GM18507 (cell line): Measurements from ENCODE around the gene ESRP2.

Experiments used
- DNase-seq: peaks from one replicate; pipeline ENCODE4 v3.0.0; 2011; ENCODE audit warnings: low read depth; ENCODE audit not compliant: insufficient read length; ENCODE audit errors: extremely low spot score
- FAIRE-seq: peaks from 2 replicates; lab custom pipeline; 2011; peaks lifted over from hg19 to GRCh38; lab: Jason Lieb, UNC

ESRP2 gene

DNA sequence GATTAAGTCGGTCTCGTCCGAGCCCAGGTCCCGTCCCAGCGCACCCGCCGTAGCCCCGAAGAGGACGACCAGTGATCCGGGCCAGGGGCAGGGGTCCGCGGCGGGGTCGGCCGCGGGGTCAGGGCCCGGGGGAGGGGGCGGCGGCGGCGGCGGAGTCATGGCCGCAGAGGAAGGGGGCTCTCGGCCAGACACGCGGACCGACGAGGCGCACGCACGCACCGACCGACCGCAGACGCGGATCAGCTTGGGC is at the start of gene ESRP2:
ESRP2 (minus strand) TSS at position 241 of the 250 bp plus-strand sequence; CDS start at position 159, 82 bp downstream.
- FAIRE-seq (no peak), DNase-seq (no peak)

DNA sequence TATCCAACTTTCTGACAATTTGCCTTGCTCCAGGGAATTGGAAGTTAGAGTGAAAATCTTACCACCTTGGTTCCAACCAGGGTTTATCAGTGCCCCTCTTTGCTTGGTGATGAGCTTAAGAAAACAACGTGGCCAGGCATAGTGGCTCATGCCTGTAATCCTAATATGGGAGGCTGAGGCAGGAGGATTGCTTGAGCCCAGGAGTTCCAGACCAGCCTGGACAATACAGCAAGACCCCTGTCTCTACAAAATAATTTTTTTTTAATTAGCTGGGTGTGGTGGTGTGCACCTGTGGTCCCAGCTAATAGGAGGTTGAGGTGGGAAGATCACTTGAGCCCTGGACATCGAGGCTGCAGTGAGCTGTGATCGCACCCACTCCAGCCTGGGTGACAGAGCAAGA is 49.8 kb upstream of the ESRP2 start:
- FAIRE-seq, result peak; percentile 9

DNA sequence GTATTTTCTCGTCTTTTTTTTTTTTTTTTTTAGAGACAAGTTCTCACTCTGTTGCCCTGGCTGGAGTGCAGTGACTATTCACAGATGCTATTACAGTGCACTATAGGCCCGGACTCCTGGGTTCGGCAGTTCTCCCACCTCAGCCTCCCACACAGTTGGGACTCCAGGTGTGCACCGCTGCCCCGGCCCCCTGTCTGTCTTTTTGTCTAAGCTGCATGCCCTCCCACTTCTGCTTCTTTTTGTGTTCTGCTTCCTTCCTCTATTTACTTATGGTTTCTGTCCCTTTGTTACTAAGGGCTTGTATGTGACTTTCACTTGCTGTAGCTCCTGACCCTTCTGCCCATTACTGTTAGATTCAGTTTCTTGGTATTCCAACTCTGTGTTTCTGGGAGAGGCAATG is 48.9 kb upstream of the ESRP2 start:
- DNase-seq (no peak), FAIRE-seq (peak; percentile 91)

More for the DNA sequence above, 49.8 kb upstream of the ESRP2 start:
- DNase-seq, result no peak

DNA sequence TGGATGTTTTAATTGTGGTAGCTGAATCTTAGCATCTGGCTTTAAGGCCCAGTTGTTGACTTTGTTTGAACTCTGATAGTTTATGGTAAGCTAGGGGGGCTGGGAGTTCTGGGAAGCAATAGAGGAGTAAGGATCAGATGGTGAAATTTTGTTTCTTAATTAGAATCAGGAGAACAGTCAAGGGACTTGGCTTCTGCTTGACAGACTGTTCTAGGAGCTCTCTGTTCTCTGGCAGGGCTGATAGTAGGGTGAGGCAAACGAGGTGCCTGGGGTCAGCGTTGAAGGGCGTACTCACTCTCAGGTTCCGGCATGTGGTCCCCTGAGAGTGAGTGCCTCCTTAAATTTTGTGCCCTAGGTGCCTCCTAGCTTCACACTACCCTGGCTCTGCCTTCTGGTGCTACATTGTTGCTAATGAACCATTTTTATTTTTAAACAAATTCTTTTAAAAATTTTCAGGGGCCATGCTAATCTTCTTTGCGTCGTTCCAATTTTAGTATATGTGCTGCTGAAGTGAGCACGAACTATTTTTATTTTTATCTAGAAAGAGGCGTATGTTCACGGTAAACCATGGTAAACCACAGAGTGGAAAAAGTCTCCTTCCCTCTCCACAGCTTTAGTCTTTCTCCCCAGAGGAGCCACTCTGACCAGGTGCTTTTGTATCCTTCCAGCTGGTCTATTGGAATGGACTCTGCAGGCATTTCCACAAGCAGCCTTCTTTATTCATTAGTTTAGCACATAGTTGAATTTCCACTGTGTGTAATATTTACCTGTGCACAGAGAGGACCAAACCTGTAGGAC is 48.1 kb upstream of the ESRP2 start:
- FAIRE-seq, result peak; percentile 77
- DNase-seq, result no peak

DNA sequence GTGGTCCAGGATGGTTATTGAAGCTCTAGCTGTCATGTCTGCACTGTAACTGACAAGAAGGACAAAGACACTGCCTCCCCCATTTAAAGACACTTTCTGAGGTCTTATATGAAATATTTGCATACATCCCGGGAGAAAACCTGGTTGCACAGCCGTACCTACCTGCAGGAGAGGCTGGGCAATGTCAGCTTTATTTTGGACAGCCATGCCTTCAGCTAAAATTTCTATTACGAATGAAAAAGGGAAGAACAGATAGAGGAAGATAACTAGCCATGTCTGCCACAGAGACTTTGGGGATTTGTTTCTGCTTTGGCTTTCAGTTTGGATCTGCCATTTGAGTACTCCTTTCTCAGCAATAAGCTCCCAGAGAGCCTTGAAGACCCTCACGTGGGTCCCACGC is 47.4 kb upstream of the ESRP2 start:
- no peak for DNase-seq
- peak; percentile 41 for FAIRE-seq

DNA sequence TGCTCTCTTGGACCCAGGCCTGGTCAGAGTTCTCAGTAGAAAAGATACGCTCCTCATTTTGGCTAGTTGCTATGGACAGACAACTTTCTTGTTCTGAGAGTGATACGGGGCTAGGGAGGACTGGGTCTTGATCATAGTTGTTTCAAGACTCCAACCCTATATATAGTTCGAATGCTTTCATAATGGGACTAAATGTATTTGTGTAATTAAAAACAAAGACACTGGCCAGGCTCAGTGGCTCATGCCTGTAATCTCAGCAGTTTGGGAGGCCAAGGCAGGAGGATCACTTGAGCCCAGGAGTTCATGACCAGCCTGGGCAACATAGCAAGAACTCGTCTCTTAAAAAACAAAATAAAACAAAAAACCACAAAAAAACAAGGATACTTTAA is 46.1 kb upstream of the ESRP2 start:
- DNase-seq (no peak), FAIRE-seq (no peak)

DNA sequence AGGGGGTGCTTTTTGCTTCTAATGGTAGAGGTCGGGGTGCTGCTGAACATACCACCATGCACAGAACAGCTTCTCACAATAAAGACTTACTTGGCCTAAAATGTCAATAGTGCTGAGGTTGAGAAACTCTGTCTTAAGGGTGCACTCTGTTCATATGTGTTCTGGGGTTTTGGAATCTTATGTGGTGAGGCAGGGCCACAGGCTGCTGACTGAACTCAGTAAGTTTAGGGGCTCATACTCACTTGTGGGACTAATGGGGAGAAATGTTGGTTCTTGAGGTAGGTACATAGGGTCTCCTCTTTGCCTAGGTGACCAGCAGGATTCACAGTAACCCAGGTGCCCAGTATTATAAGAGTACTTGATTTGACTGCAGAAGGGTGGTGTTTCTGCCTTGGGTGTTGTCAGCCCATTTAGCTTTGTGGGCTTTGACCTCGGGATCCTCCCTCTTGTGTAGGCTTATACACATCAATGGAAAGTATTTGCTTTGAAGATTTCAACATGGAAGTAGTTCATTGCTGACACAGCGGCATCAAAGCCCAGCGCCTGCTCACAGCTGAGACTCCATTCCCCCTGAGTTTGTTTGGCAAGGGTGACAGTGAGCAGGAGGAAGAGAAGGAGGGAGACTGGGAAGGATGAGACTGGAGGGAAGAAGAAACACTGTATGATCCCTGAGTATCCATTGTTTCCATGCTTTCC is 45.6 kb upstream of the ESRP2 start:
- no peak for DNase-seq
- FAIRE-seq, result no peak

DNA sequence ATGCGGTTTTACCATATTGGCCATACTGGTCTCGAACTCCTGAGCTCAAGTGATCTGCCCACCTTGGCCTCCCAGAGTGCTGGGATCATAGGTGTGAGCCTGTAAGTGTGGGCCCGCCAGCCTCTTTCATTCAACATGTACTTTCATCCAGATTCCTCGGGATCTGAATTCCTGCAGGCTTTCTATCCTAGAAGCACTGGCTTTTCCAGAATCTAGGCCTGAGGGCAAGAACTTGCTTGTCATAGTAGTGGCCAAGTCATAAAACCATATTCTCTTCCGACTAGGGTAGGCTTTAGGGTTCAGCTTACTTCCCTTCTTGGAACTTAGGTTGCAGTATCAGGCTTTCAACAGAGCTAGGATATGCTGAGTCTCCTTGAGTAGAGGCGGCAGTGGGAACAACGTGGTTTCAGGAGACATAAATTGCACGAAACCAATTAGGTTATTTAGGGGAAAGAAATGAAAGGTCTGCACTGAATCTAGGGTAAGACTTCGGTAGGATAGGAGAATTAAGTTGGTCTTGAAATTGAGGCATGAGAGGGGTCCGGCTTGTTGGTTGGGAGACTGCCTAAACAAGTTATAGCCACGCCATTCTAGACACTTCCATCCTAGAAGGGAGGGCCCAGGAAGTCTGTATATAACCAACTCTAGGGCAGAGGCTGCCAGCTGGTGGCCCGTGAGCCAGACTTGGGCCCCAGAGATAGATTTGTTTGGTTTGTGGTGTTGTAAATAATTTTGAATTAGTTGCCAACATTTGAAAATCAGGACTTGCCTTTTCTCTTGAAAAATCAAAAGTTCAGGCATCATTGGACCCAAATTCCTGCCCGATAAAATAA is 44.0 kb upstream of the ESRP2 start:
- no peak for FAIRE-seq
- DNase-seq, result no peak

DNA sequence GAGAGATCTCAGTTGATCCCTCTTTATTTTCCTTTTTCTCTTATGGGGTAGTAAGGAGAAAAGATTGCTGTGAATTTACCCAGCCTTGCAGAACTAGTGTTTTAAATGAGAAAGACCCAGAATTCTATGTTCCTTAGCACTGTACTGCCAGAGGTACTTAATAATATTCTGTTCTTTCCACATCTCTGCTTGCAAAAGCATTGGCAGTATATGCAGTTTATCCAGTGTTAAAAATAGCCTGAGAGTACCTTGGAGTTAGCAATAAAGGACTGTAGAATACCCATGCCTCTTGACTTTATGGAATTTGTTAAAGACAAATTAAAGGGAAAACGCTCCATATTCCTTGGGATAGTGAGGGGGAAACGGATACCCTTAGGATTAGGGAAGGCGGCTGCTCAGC is 40.3 kb upstream of the ESRP2 start:
- no peak for FAIRE-seq
- no peak for DNase-seq

DNA sequence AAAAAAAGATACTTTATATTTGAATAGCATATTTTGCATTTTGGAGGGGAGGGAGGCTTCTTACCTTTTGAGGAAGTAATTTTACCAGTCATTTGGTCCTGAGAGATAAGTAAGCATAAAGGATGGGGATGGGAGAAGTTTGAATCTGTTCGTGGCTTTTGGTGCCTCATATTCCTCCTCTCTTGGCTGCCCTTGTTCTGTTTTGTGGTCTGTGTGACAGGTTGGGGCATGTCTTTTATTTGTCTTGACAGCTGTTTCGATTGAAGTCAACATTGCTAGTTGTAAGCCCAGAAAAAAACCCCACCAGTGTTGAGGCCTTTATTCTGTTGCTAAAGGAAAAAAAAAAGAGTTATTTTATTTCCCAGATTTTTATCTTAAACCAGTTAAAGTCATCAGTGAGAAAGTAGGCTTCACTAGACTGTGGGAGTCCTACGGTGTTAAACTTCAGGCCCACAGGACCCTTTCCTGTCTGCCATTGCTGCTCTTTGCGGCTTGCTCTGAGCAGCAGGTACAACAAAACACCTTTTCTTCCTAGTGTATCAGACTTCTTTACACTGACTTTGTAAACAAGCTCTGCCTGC is 39.8 kb upstream of the ESRP2 start:
- peak; percentile 75 for FAIRE-seq

DNA sequence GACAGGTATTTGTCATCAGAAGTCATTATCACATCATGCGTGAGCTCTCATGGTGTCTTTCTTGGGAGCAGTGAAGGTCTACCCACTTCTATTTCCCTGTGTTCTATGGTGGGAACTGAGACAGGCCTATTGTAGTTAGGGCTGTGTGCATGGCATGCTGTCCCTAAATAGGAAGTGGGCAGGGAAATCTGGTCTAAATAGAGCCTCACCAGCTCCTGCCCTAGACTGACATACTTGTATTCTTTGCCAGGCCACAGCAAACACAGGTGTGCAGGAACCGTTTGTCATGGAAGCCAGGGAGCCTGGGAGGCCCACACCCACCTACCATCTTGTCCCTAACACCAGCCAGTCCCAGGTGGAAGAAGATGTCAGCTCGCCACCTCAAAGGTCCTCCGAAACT is 38.5 kb upstream of the ESRP2 start:
- no peak for FAIRE-seq
- DNase-seq, result no peak

More for the DNA sequence above, 39.8 kb upstream of the ESRP2 start:
- DNase-seq, result no peak

DNA sequence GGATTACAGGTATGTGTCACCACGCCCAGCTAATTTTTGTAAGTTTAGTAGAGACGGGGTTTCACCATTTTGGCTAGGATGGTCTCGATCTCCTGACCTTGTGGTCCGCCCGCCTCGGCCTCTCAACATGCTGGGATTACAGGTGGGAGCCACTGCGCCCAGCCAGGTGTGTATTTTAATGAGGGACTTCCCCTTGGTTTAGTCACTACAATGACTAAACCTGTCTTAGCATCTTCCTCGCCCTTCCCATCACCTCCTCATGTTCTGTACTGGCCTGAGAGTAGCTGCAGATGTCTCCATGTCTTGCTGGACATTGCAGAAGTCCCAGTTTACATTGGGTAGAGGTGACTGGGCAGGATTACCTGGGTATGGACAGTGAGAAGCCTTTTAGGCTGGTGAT is 38.0 kb upstream of the ESRP2 start:
- DNase-seq (no peak), FAIRE-seq (no peak)

DNA sequence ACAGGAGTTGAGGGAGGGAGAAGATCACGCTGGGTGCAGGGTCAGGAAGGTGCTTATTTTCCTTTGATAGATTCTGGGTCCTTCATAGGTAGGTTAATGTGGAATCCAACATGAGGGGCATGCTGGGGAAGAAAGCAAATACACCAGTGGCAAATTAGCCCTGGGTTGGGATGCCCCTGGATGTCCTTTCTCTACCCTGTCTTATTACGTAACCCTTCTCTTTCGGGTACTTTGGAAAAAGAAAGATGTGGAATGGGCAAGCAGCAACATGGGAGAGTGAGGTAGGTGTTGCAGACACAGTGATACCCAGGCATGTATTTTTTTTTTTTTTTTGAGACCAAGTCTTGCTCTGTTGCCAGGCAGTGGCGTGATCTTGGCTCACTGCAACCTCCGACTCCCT is 37.5 kb upstream of the ESRP2 start:
- DNase-seq (no peak), FAIRE-seq (no peak)

DNA sequence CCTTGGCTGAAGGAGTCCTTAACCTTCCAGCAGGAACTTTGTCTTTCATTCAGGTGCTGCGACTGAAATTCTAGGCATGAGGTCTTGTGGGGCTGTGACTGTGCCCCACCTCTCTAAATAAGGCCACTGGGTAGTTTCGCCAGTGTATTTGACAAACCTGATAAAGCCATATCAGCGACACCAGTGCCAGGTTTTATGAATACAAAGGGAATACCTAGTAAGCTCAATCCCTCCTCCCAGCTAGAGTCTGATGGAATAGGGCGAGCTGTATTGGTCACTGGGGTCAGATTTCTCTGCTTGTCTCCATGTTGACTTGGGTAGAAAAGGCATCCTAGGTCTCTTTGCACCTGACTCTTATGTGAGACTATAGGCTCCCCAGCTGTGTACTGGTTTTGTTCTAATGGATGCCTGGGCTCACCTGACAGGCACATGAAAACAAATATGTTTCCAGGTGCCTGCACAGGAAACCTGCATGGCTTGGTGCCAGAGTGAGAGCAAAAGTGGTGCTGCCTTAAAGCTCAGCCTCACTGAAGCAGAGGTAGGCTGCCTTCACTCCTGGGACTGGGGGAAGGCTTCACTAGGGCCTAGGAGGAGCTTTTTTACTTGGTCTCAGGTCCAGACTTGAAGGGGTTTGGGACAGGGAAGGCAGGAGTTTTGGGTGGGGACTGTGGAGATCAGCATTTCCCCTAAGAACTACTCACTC is 36.7 kb upstream of the ESRP2 start:
- FAIRE-seq (no peak), DNase-seq (no peak)

DNA sequence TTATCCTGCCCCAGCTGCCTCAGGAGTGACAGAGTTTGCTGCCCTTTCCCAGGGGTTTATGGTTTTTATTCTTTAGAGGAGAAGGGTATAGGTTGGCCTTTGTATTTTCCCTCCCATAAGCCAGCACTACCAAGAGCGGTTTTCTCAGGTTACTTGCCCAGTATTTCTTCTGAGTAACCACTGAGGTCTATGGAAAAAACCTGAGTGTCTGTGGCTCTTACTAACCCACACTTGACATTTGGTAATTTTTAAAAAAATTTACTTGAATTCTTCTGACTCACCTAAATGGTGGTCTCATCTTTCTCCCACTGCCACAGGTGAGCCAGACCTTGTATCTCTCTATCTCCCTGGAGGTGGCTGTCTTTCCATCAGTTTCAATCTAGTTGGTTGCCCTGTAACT is 34.4 kb upstream of the ESRP2 start:
- FAIRE-seq, result no peak
- no peak for DNase-seq

DNA sequence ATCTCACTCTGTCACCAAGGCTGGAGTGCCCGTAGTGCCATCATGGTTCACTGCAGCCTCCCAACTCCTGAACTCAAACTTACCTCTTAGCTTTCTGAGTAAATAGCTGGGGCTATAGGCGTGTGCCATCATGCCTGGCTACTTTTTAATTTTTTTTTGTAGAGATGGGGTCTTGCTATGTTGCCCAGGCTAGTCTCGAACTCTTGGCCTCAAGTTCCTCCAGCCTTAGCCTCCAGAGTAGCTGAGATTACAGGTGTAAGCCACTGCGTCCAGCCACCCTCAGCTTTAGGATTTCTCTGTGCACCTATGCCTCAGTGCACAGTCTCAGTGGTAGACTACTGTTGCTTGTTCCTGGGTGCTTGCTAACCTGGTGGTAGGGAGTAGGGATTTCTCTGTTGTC is 33.9 kb upstream of the ESRP2 start:
- FAIRE-seq (no peak), DNase-seq (no peak)

DNA sequence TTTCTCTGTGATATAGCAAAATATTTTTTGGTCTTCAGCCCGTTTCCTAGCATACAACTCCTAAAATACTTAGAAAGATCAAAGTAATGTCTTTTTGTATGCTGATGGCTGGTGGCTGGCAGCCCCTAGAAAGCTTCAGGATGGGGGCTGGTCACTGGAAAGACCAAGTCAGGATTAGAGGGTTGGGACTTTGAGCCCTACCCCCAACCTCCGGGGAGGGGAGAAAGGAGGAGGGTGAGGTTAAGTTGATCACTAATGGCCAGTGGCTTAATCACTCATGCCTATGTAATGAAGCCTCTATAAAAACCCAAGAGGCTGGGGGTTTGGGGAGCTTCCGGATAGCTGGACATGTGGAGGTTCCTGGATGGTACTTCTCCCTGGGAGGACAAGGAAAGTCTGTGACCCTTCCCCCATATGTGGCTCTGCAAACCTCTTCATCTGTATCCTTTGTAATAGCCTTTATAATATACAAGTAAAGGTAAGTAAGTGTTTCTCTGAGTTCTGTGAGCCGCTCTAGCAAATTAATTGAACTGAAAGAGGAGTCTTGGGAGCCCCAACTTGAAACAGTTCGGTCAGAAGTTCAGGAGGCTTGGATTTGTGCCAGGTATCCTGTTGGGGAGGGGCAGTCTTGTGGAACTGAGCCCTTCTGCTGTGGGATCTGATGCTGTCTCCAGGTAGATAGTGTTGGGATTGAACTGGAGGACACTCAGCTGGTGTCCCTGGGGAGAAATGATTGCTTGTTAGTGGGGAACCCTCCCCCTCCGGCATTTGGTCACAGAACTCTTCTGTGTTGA is 31.9 kb upstream of the ESRP2 start:
- FAIRE-seq, result no peak

DNA sequence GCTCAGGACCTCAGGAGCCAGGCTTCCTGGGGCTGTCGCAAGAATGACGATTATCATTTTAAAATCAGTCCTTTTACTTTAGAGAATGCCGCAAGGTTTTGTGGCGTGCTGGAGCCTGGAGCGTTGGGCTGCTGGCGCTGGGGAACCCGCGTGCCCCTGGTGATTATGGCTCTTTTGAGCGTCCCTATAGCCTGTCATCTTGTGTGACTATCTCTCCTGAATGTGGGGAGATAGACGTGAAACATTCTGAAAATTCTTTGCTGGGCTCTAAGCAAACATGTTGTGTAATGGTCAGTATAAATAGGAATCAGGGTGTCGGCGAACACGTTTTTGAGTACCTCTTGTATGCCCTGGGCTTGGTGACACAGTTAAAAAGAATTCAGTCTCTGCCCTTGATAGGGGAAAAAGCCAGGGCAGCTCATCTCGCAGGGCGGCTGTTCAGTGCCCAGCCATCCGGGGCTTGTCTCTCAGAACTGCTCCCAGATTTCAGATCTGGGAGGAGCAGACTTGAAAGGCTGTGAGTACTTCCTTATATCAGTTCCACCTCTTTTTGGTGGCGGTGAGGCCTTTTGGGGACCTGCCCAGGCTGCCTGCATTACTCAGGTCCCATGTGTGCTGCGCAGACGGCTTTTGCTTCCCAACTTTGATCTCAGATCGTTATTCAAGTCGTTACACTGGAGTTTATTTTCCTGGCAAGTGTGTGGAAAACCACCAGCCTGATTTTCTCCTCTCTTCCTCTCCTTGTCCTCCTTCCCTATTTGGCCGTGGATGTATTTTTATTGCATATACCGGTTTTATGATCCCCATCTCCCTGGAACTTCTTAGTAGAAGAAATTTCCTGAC is 29.4 kb upstream of the ESRP2 start:
- FAIRE-seq, result peak; percentile 69
- no peak for DNase-seq

More for the DNA sequence above, 31.9 kb upstream of the ESRP2 start:
- no peak for DNase-seq
